ENCODE results near the gene KPTN. TPM values are rescaled to one million over a fixed set of nuclear protein-coding genes. Genes with fewer than 3 reads are reported as not detected.

Gene KPTN
- total RNA-seq, 5 donors from 2014 or later (not counting 1 experiment from before 2014, with no cell fraction given) = 2.8 to 5.8 (median 5.4) TPM

DNA sequence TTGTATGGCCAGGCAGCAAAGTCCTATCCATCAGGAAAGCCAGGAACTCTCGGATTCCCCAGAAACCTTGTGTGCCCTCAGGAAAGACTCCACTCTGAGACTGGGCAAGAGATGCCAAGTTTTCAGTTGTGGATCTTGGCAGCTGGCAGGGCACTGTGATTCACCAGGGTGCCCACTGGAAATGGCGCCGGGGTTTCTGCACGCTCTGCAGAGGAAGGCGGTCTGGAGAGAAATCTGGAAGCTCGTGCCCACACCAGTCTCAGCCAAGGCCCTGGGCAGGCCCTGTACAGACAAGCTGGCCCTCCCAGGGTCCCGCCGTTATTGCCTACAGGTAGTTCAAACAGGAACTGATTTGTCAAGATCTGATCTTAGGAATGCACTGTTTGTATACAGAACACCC, 26.0 kb upstream of the KPTN start:
- Mint-ChIP-seq H3K27ac (no peak overlapping the region), H3K36me3 (peaks cover 3% of the 10 kb centered on the region), H3K4me1 (peaks cover 57 to 62% (median 59%) of the 10 kb centered on the region in 3 donors), H3K27me3 (no peaks in the 10 kb centered on the region), H3K4me3 (peak overlapping the region in 1 of 3 donors; percentile 15), H3K9me3 (no peaks in the 10 kb centered on the region)
- WGBS (ENCODE audit: insufficient coverage) = 85% methylated on average over 8 of the region's 8 CpGs
- Histone ChIP-seq H3K4me1 (ENCODE audit: control insufficient read depth in 1 of 2, extremely low read depth in 1 of 2, insufficient read depth in 2 of 2, low read length in 2 of 2) (peaks cover 15 to 67% of the 10 kb centered on the region in 2 experiments), H3K27me3 (replicated peaks in 1 of 2; ENCODE audit: control insufficient read depth in 2 of 2, extremely low read depth in 1 of 2, insufficient read depth in 2 of 2, low read length in 1 of 2) (no peaks in the 10 kb centered on the region), H3K4me3 (ENCODE audit: control insufficient read depth in 1 of 2, extremely low read depth in 1 of 2, low read length in 1 of 2) (no peak overlapping the region), H3K36me3 (ENCODE audit: control insufficient read depth in 2 of 2, extremely low read depth in 1 of 2, insufficient read depth in 1 of 2, low read length in 1 of 2) (peaks cover 7 to 19% of the 10 kb centered on the region in 2 donors), H3K9me3 (no peaks in the 10 kb centered on the region), H3K27ac (ENCODE audit: low read length) (no peak overlapping the region)
- ATAC-seq (replicated peaks in 1 of 4) = no peak
- no peak for DNase-seq
- CTCF ChIA-PET = interaction anchor here in 1 of 2 donors (0.5 kb wide), 1 partner anchor 380 kb away, joined by 3 read pairs; no protein-coding TSS in a partner anchor
- POLR2A ChIA-PET = interaction anchor here in 1 of 2 donors (0.6 kb wide), 1 partner anchor 23 kb away, joined by 3 read pairs; no protein-coding TSS in a partner anchor

DNA sequence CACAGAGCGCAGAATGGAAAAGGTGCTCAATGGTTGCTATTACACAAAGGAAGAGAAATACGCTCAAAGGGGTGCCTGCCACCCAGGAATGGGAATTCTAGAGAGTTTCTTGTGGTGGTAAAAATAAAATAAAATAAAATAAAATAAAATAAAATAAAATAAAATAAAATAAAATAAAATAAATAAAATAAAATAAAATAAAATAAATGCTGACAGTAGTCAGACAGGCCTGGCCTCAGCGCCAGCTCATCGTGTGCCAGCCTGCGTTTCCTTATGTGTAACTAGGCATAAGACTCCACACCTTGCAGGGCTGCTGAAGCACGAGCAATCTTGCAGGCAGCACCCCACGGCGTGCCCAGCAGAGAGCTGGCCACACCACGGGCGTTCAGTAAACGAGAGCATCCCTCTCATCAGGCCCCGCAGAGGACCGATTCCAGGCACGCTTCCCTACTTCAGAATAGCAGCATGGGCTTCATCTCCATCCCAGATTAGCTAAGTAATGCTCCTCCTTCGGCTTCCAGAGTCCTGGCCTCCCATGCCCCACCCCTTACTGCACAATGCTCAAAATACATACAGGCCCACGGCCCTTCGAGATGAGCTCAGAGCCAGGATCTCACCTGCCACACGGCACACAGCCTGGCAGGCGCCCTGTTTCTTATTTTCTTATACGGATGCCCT, 25.3 kb upstream of the KPTN start:
- H3K36me3 Mint-ChIP-seq = peaks cover 3% of the 10 kb centered on the region
- H3K9me3 ChIP-seq = no peaks in the 10 kb centered on the region
- H3K4me3 ChIP-seq (ENCODE audit: control insufficient read depth in 1 of 2, extremely low read depth in 1 of 2, low read length in 1 of 2) = no peak overlapping the region
- peaks cover 50 to 60% (median 52%) of the 10 kb centered on the region in 3 donors for H3K4me1 Mint-ChIP-seq
- no peaks in the 10 kb centered on the region for H3K27me3 ChIP-seq (replicated peaks in 1 of 2; ENCODE audit: control insufficient read depth in 2 of 2, extremely low read depth in 1 of 2, insufficient read depth in 2 of 2, low read length in 1 of 2)
- H3K27ac Mint-ChIP-seq = no peak overlapping the region
- POLR2A ChIA-PET = no interaction called here
- peaks cover 15 to 64% of the 10 kb centered on the region in 2 experiments for H3K4me1 ChIP-seq (ENCODE audit: control insufficient read depth in 1 of 2, extremely low read depth in 1 of 2, insufficient read depth in 2 of 2, low read length in 2 of 2)
- DNase-seq (no peak), ATAC-seq (replicated peaks in 1 of 4) (no peak)
- no peaks in the 10 kb centered on the region for H3K27me3 Mint-ChIP-seq
- no peak overlapping the region for H3K4me3 Mint-ChIP-seq
- no peak overlapping the region for H3K27ac ChIP-seq (ENCODE audit: low read length)
- peaks cover 7 to 19% of the 10 kb centered on the region in 2 donors for H3K36me3 ChIP-seq (ENCODE audit: control insufficient read depth in 2 of 2, extremely low read depth in 1 of 2, insufficient read depth in 1 of 2, low read length in 1 of 2)
- no peaks in the 10 kb centered on the region for H3K9me3 Mint-ChIP-seq
- CTCF ChIA-PET = no interaction called here
- 90% methylated on average over 18 of the region's 20 CpGs for WGBS (ENCODE audit: insufficient coverage)

DNA sequence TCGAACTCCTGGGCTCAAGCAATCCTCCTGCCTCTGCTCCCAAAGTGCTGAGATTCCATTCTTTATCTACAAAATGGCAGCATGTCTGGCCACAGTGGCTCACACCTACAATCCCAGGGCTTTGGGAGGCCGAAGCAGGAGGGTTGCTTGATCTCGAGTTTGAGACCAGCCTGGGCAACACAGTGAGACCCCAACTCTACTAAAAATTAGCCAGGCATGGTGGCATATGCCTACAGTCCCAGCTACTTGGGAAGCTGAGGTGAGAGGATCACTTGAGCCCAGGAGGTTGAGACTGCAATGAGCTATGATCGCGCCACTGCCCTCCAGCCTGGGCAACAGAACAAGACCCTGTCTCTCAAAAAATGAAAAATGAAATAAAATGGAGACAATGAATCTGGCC, 24.7 kb upstream of the KPTN start:
- Mint-ChIP-seq H3K4me3 (no peak overlapping the region), H3K9me3 (no peaks in the 10 kb centered on the region), H3K27me3 (no peaks in the 10 kb centered on the region), H3K4me1 (peaks cover 45 to 58% (median 47%) of the 10 kb centered on the region in 3 donors), H3K36me3 (peaks cover 3% of the 10 kb centered on the region), H3K27ac (no peak overlapping the region)
- Histone ChIP-seq H3K36me3 (ENCODE audit: control insufficient read depth in 2 of 2, extremely low read depth in 1 of 2, insufficient read depth in 1 of 2, low read length in 1 of 2) (peaks cover 7 to 23% of the 10 kb centered on the region in 2 donors), H3K4me3 (ENCODE audit: control insufficient read depth in 1 of 2, extremely low read depth in 1 of 2, low read length in 1 of 2) (no peak overlapping the region), H3K9me3 (no peaks in the 10 kb centered on the region), H3K27me3 (replicated peaks in 1 of 2; ENCODE audit: control insufficient read depth in 2 of 2, extremely low read depth in 1 of 2, insufficient read depth in 2 of 2, low read length in 1 of 2) (no peaks in the 10 kb centered on the region), H3K4me1 (ENCODE audit: control insufficient read depth in 1 of 2, extremely low read depth in 1 of 2, insufficient read depth in 2 of 2, low read length in 2 of 2) (peaks cover 15 to 58% of the 10 kb centered on the region in 2 experiments), H3K27ac (ENCODE audit: low read length) (no peak overlapping the region)
- CTCF ChIA-PET = no interaction called here
- DNase-seq (no peak), ATAC-seq (replicated peaks in 1 of 4) (no peak)
- WGBS (ENCODE audit: insufficient coverage) = 100% methylated on average over 2 of the region's 5 CpGs
- POLR2A ChIA-PET = no interaction called here

DNA sequence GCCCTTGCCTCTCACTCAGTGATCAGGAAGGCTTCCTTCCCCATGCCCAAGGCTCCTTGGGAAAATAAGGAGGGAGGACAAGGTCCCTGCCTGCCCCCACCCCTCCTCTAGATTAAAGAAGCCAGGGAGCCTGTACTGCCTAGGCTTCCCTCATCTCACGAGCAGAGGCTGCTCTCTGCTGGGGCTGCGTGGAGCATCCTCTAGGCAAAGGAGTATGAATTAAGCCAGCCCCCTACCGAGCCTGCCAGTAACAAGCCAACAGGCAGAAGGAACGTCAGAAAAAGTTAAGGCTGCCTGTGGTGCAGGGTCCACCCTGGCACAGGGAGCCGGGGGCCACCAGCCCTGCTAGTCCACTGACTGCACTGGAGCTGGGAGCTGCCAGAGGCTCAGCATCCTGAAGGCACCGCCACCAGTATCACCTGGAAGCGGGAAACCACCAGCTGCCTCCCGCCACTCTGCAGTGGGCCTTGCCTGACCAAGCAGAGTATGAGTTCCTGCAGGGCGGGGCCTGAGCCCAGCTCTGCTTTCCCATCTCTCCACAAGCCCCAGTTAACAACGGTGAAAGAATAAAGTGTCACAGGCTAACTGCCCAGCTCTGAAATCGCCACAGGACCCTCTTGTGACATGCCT, 24.0 kb upstream of the KPTN start:
- Mint-ChIP-seq H3K4me3 (no peak overlapping the region), H3K36me3 (peaks cover 8% of the 10 kb centered on the region), H3K4me1 (peaks cover 38 to 51% (median 41%) of the 10 kb centered on the region in 3 donors), H3K9me3 (no peaks in the 10 kb centered on the region), H3K27me3 (no peaks in the 10 kb centered on the region), H3K27ac (no peak overlapping the region)
- peaks cover 7 to 30% of the 10 kb centered on the region in 2 donors for H3K36me3 ChIP-seq (ENCODE audit: control insufficient read depth in 2 of 2, extremely low read depth in 1 of 2, insufficient read depth in 1 of 2, low read length in 1 of 2)
- CTCF ChIA-PET = interaction anchor here in 1 of 2 donors (0.5 kb wide), 1 partner anchor 669 kb away, joined by 3 read pairs; no protein-coding TSS in a partner anchor
- H3K27ac ChIP-seq (ENCODE audit: low read length) = no peak overlapping the region
- H3K4me1 ChIP-seq (ENCODE audit: control insufficient read depth in 1 of 2, extremely low read depth in 1 of 2, insufficient read depth in 2 of 2, low read length in 2 of 2) = peaks cover 10 to 52% of the 10 kb centered on the region in 2 experiments
- DNase-seq (no peak), ATAC-seq (replicated peaks in 1 of 4) (no peak)
- POLR2A ChIA-PET = interaction anchor here in 1 of 2 donors (0.7 kb wide), 1 partner anchor 71 kb away, joined by 3 read pairs; no protein-coding TSS in a partner anchor
- no peaks in the 10 kb centered on the region for H3K9me3 ChIP-seq
- 92% methylated on average over 9 of the region's 11 CpGs for WGBS (ENCODE audit: insufficient coverage)
- no peak overlapping the region for H3K4me3 ChIP-seq (ENCODE audit: control insufficient read depth in 1 of 2, extremely low read depth in 1 of 2, low read length in 1 of 2)
- H3K27me3 ChIP-seq (replicated peaks in 1 of 2; ENCODE audit: control insufficient read depth in 2 of 2, extremely low read depth in 1 of 2, insufficient read depth in 2 of 2, low read length in 1 of 2) = no peaks in the 10 kb centered on the region

DNA sequence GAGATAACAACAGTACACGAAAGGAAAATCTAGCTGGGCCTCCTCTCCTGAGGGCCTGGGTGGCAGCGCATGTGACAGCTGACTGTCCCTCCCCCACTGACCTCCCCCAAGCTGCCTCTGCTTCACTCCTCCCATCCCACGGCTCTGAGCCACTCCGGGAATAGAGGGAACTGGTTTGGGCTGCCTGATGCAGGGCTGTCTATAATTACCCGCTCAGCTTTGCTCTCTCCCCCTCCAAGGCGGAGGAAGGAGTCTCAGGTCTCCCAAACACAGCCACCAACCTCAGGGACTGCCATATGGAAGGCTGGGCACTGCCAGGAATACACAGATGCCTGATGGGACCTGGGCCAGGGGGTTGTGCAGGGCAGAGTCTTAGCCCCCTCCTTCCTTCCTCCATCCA, 23.0 kb upstream of the KPTN start:
- Histone ChIP-seq H3K27me3 (replicated peaks in 1 of 2; ENCODE audit: control insufficient read depth in 2 of 2, extremely low read depth in 1 of 2, insufficient read depth in 2 of 2, low read length in 1 of 2) (no peaks in the 10 kb centered on the region), H3K4me3 (ENCODE audit: control insufficient read depth in 1 of 2, extremely low read depth in 1 of 2, low read length in 1 of 2) (no peak overlapping the region), H3K4me1 (ENCODE audit: control insufficient read depth in 1 of 2, extremely low read depth in 1 of 2, insufficient read depth in 2 of 2, low read length in 2 of 2) (peaks cover 4 to 41% of the 10 kb centered on the region in 2 experiments), H3K27ac (ENCODE audit: low read length) (no peak overlapping the region), H3K36me3 (ENCODE audit: control insufficient read depth in 2 of 2, extremely low read depth in 1 of 2, insufficient read depth in 1 of 2, low read length in 1 of 2) (peaks cover 10 to 38% of the 10 kb centered on the region in 2 donors), H3K9me3 (no peaks in the 10 kb centered on the region)
- H3K9me3 Mint-ChIP-seq = no peaks in the 10 kb centered on the region
- ATAC-seq (replicated peaks in 1 of 4) (no peak), DNase-seq (no peak)
- ChIA-PET POLR2A (no interaction called here), CTCF (no interaction called here)
- 90% methylated on average over 2 of the region's 6 CpGs for WGBS (ENCODE audit: insufficient coverage)
- H3K4me3 Mint-ChIP-seq = no peak overlapping the region
- peaks cover 27 to 42% (median 30%) of the 10 kb centered on the region in 3 donors for H3K4me1 Mint-ChIP-seq
- H3K27me3 Mint-ChIP-seq = no peaks in the 10 kb centered on the region
- no peak overlapping the region for H3K27ac Mint-ChIP-seq
- peaks cover 7% of the 10 kb centered on the region for H3K36me3 Mint-ChIP-seq

DNA sequence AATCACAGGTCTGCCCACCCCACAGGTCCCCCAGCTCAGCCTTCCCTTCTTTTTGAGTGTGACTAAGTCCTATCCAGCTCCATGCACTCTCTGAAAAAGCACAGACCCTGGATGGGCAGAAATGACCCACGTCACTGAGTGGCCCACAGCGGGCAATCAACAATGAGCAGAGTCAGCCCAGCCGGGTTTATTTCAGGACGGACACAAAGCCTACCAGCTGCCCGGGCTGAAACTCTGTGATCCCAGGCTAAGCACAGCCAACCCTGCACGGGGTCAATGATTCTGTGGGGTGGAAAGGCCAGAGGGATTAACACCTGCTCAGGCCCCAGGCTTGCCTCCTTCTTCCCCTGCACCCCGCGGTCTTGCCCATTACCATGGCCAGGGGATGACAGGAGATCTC, 22.4 kb upstream of the KPTN start:
- POLR2A ChIA-PET = no interaction called here
- no peaks in the 10 kb centered on the region for H3K27me3 ChIP-seq (replicated peaks in 1 of 2; ENCODE audit: control insufficient read depth in 2 of 2, extremely low read depth in 1 of 2, insufficient read depth in 2 of 2, low read length in 1 of 2)
- no peaks in the 10 kb centered on the region for H3K9me3 ChIP-seq
- peaks cover 25 to 37% (median 26%) of the 10 kb centered on the region in 3 donors for H3K4me1 Mint-ChIP-seq
- no peak overlapping the region for H3K27ac ChIP-seq (ENCODE audit: low read length)
- no peak overlapping the region for H3K27ac Mint-ChIP-seq
- no peak overlapping the region for H3K4me3 ChIP-seq (ENCODE audit: control insufficient read depth in 1 of 2, extremely low read depth in 1 of 2, low read length in 1 of 2)
- ATAC-seq (replicated peaks in 1 of 4) (no peak), DNase-seq (no peak)
- H3K36me3 ChIP-seq (ENCODE audit: control insufficient read depth in 2 of 2, extremely low read depth in 1 of 2, insufficient read depth in 1 of 2, low read length in 1 of 2) = peaks cover 10 to 41% of the 10 kb centered on the region in 2 donors
- WGBS (ENCODE audit: insufficient coverage) = 100% methylated on average over 6 of the region's 8 CpGs
- no peaks in the 10 kb centered on the region for H3K9me3 Mint-ChIP-seq
- peaks cover 2 to 36% of the 10 kb centered on the region in 2 experiments for H3K4me1 ChIP-seq (ENCODE audit: control insufficient read depth in 1 of 2, extremely low read depth in 1 of 2, insufficient read depth in 2 of 2, low read length in 2 of 2)
- H3K4me3 Mint-ChIP-seq = no peak overlapping the region
- peaks cover 11% of the 10 kb centered on the region for H3K36me3 Mint-ChIP-seq
- CTCF ChIA-PET = no interaction called here
- no peaks in the 10 kb centered on the region for H3K27me3 Mint-ChIP-seq

Data from T-cell (primary cell).